Hepatocyte (in vitro differentiated cells): Measurements from ENCODE around the gene DDX41. TPM values are rescaled to one million over a fixed set of nuclear protein-coding genes. Genes with fewer than 3 reads are reported as not detected.

Experiments
- DNase-seq: peaks from one replicate; pipeline ENCODE4 v3.0.0-alpha.2; 2016; ENCODE audit warnings: low spot score
- H2AFZ ChIP-seq: fragments of 200-600 bp; sonication (generic); 2 replicates; pipeline ENCODE4 v1.6.0; 2016; ENCODE audit warnings: antibody characterized with exemption, mild to moderate bottlenecking
- H3K27ac ChIP-seq: fragments of 200-600 bp; sonication (generic); 2 replicates; pipeline ENCODE4 v1.5.1; 2016; ENCODE audit warnings: mild to moderate bottlenecking
- H3K27me3 ChIP-seq: fragments of 200-600 bp; sonication (generic); 2 replicates; pipeline ENCODE4 v1.6.1; 2016
- H3K36me3 ChIP-seq: fragments of 200-600 bp; sonication (generic); replicated peaks from 2 replicates; pipeline ENCODE4 v1.5.1; 2016; ENCODE audit warnings: low read depth; ENCODE audit not compliant: insufficient read depth
- H3K4me1 ChIP-seq: fragments of 200-600 bp; sonication (generic); 2 replicates; pipeline ENCODE4 v1.5.1; 2016; ENCODE audit warnings: mild to moderate bottlenecking, moderate library complexity; ENCODE audit not compliant: insufficient read depth
- H3K4me2 ChIP-seq: fragments of 200-600 bp; sonication (generic); 2 replicates; pipeline ENCODE4 v1.6.0; 2016
- H3K4me3 ChIP-seq: fragments of 200-600 bp; sonication (generic); 2 replicates; pipeline ENCODE4 v1.5.1; 2016; ENCODE audit warnings: mild to moderate bottlenecking
- H3K79me2 ChIP-seq: fragments of 200-600 bp; sonication (generic); 2 replicates; pipeline ENCODE4 v1.6.0; 2017; ENCODE audit warnings: mild to moderate bottlenecking
- H3K9me2 ChIP-seq: fragments of 200-600 bp; sonication (generic); replicated peaks from 2 replicates; pipeline ENCODE4 v1.6.0; 2017; ENCODE audit warnings: mild to moderate bottlenecking; ENCODE audit not compliant: insufficient read depth
- H3K9me3 ChIP-seq: fragments of 200-600 bp; sonication (generic); 2 replicates; pipeline ENCODE4 v1.5.1; 2016; ENCODE audit warnings: low read depth, mild to moderate bottlenecking
- H4K20me1 ChIP-seq: fragments of 200-600 bp; sonication (generic); 2 replicates; pipeline ENCODE4 v1.6.0; 2016; ENCODE audit warnings: mild to moderate bottlenecking; ENCODE audit not compliant: insufficient read depth, poor library complexity, severe bottlenecking
- EZH2 ChIP-seq: fragments of 200-600 bp; sonication (generic); IDR thresholded peaks from 2 replicates; pipeline ENCODE4 v1.6.1; 2016; ENCODE audit warnings: antibody characterized with exemption, mild to moderate bottlenecking, borderline replicate concordance
- EZH2phosphoT487 ChIP-seq: fragments of 200-600 bp; sonication (generic); IDR thresholded peaks from one replicate; pipeline ENCODE4 v1.6.1; 2018; ENCODE audit warnings: antibody characterized with exemption, mild to moderate bottlenecking, low read depth, moderate library complexity; ENCODE audit not compliant: unreplicated experiment, severe bottlenecking
- WGBS: methylation state at CpG from one replicate; pipeline ENCODE4 v1.1.6; 2016; ENCODE audit warnings: low lambda C conversion rate; ENCODE audit errors: missing lambda C conversion rate; 5-methylcytosine and 5-hydroxymethylcytosine counted together
- polyA plus RNA-seq: library from polyadenylated mRNA; unstranded; fragments of >200 nt; fragmentation: Nextera tagmentation; extraction: Ambion mirVana; gene quantifications from 2 replicates; pipeline ENCODE4 v1.2.1, GENCODE V29; 2016
- total RNA-seq: library from RNA; depleted of rRNA; stranded (reverse); fragments of >200 nt; gene quantifications from 2 replicates; pipeline ENCODE4 v1.2.3, GENCODE V29; 2014
- TF ChIP-seq, protein P1 (sequence below): fragments of 200-600 bp; sonication (generic); IDR thresholded peaks from 2 replicates; pipeline ENCODE4 v1.5.1; 2016; ENCODE audit warnings: antibody characterized with exemption, mild to moderate bottlenecking; ENCODE audit not compliant: poor library complexity

The DDX41 gene
- total and polyA plus RNA-seq, 2 experiments from 2014 or later, result 45.0 to 50.7 TPM

DNA sequence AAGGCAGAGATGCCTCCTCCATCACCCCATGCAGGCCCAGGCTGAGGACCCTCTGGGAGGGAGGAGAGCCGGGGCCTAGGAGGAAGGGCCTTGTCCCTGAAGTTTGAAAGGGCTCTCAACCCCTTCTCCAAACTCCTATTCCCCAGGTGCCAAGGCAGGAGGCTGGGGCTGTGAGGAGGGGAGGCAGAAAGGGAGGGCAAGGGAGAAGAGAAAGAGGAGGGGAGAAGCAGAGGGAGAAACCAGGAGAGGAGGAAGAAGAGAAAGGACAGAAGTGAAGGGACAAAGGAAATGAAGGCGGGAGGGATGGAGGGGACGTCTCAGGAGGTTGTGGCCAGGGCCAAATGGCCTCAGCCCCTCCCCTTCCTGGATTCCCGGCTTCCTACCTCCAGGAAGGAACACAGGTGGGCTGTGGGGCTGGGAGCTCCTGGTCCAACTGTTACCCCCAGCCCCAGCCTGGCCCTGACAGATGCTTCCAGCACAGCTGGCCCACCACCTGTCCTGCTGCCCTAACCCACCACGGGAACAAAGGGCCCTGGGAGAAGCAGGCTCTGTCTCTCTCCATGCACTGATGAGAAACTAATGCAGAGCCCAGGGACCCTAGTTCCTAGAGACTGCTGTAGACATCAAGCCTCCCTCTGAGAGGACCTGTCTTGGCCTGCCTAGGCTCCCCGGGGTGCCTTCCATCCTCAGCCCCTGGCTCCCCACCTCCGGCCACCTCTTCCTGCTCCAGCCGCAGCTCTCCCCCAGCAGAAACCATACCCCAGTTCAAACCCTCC lies 46.8 kb downstream of the DDX41 start:
- no peak for TF ChIP-seq EZH2
- TF ChIP-seq, protein P1, sequence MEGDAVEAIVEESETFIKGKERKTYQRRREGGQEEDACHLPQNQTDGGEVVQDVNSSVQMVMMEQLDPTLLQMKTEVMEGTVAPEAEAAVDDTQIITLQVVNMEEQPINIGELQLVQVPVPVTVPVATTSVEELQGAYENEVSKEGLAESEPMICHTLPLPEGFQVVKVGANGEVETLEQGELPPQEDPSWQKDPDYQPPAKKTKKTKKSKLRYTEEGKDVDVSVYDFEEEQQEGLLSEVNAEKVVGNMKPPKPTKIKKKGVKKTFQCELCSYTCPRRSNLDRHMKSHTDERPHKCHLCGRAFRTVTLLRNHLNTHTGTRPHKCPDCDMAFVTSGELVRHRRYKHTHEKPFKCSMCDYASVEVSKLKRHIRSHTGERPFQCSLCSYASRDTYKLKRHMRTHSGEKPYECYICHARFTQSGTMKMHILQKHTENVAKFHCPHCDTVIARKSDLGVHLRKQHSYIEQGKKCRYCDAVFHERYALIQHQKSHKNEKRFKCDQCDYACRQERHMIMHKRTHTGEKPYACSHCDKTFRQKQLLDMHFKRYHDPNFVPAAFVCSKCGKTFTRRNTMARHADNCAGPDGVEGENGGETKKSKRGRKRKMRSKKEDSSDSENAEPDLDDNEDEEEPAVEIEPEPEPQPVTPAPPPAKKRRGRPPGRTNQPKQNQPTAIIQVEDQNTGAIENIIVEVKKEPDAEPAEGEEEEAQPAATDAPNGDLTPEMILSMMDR, result no peak
- TF ChIP-seq EZH2phosphoT487, result no peak
- H3K9me2 ChIP-seq, result no peaks in the 10 kb centered on the region
- H2AFZ ChIP-seq, result no peak overlapping the region
- H3K27ac ChIP-seq, result no peak overlapping the region
- H3K27me3 ChIP-seq, result no peaks in the 10 kb centered on the region
- peaks cover 47% of the 10 kb centered on the region for H4K20me1 ChIP-seq
- no peak overlapping the region for H3K4me3 ChIP-seq
- H3K36me3 ChIP-seq, result peaks cover 5% of the 10 kb centered on the region
- H3K4me2 ChIP-seq, result peak overlapping the region; percentile 96
- WGBS, result 77% methylated on average over 7 of the region's 8 CpGs
- no peaks in the 10 kb centered on the region for H3K9me3 ChIP-seq
- peaks cover 17% of the 10 kb centered on the region for H3K4me1 ChIP-seq
- no peak for DNase-seq
- peaks cover 49% of the 10 kb centered on the region for H3K79me2 ChIP-seq

DNA sequence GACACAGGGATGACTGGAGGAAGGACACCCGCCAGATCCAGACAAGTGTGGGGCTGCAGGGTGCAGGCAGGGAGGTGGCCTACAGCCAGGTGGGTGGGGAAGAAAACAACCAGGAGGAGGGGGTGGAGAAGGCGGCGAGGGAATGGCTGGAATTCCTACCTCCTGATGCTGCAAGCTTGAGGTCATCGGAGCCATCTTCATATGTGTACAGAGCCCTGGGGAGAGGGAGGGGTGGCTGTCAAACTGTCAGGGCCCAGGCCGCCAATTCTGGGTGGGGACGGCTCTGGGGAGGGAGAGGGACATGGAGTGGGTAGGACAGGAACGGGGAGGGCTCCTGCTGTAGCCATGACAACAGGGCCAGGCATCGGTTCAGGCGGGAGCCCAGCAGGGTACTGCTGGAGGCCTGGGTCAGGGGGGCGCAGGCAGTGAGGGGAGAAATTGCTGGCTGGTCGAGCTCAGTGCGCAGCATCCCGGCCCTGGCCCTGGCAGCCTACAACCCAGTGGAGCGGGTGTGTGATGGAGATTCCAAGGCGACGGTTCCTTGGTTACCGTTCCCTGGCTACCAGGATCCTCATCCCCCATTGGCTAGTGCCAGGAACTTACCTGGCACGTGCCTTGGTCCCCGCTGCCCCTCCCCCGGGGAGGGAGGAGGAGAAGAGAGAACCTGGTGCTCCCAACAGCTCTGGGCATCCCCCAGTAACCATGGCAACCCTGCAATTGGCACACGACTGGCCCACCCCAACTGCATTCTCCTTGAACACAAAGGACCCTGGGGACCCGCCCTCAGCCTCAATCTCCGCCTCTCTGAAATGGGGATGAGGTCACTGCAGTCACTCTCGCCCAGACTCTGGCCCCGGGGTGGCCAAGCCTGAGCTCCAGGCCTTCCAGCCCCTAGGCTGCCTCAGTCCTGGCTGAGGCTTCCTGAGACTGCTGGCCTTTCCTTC lies 47.8 kb downstream of the DDX41 start:
- no peak overlapping the region for H3K4me2 ChIP-seq
- TF ChIP-seq EZH2phosphoT487 (no peak), EZH2 (no peak)
- TF ChIP-seq, protein P1, result no peak
- no peaks in the 10 kb centered on the region for H3K9me2 ChIP-seq
- peaks cover 49% of the 10 kb centered on the region for H3K79me2 ChIP-seq
- 76% methylated on average over 24 of the region's 25 CpGs for WGBS
- H3K4me1 ChIP-seq, result peaks cover 17% of the 10 kb centered on the region
- H2AFZ ChIP-seq, result no peak overlapping the region
- no peak overlapping the region for H3K27ac ChIP-seq
- no peaks in the 10 kb centered on the region for H3K27me3 ChIP-seq
- peak; percentile 40 for DNase-seq
- H3K9me3 ChIP-seq, result no peaks in the 10 kb centered on the region
- peaks cover 47% of the 10 kb centered on the region for H4K20me1 ChIP-seq
- H3K4me3 ChIP-seq, result no peak overlapping the region
- H3K36me3 ChIP-seq, result peaks cover 5% of the 10 kb centered on the region

DNA sequence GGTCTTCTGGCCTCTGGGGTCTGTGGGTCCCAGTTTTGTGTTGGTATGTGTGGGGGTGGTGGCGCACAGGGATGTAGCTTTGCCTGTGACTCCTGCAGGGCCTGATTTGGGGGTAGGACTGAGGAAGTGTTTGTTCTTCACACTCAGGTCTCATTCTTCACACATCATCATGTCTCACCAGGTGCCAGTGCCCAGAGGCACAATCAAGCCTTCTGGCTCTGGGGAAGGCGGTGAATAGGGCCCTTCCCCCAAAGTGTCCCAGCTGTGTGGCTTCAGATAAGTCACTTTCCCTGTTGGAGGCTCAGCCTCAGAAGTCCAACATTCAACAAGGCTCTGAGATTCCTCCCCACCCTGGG lies 48.5 kb downstream of the DDX41 start:
- WGBS, result 97% methylated on average over 2 of the region's 2 CpGs
- no peak overlapping the region for H3K4me2 ChIP-seq
- H3K9me3 ChIP-seq, result no peaks in the 10 kb centered on the region
- H2AFZ ChIP-seq, result no peak overlapping the region
- H3K4me3 ChIP-seq, result no peak overlapping the region
- H3K36me3 ChIP-seq, result peaks cover 5% of the 10 kb centered on the region
- peaks cover 17% of the 10 kb centered on the region for H3K4me1 ChIP-seq
- no peak for DNase-seq
- H3K27me3 ChIP-seq, result no peaks in the 10 kb centered on the region
- H3K9me2 ChIP-seq, result no peaks in the 10 kb centered on the region
- H3K27ac ChIP-seq, result no peak overlapping the region
- peaks cover 53% of the 10 kb centered on the region for H3K79me2 ChIP-seq
- H4K20me1 ChIP-seq, result peaks cover 47% of the 10 kb centered on the region
- TF ChIP-seq, protein P1, result no peak
- TF ChIP-seq EZH2 (no peak), EZH2phosphoT487 (no peak)
